ENCODE results near the gene ASRGL1.

ASRGL1 gene

DNA sequence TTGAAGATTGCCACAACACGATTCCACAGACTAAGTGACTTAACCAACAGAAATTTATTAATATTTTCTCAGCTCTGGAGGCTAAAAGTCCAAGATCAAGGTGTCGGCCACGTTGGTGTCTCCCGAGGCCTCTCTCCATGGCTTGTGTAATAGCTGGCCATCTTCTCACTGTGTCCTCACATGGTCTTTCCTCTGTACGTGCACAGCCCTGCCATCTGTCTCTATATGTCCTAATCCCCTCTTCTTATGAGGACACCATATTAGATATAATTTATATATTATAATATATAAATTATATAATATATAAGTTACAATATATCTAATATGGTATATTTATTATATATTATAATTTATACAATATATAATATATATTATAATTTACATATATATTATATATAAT, 56.5 kb downstream of the ASRGL1 start:
- no peak for DNase-seq (ENCODE audit: extremely low read depth, low read depth)
- no peak overlapping the region for H3K4me3 ChIP-seq (replicated peaks; ENCODE audit: low read depth, low read length)
- TF ChIP-seq CTCF (IDR thresholded peaks at IDR 0.05; ENCODE audit: low read depth, low read length, missing control alignments), result no peak

DNA sequence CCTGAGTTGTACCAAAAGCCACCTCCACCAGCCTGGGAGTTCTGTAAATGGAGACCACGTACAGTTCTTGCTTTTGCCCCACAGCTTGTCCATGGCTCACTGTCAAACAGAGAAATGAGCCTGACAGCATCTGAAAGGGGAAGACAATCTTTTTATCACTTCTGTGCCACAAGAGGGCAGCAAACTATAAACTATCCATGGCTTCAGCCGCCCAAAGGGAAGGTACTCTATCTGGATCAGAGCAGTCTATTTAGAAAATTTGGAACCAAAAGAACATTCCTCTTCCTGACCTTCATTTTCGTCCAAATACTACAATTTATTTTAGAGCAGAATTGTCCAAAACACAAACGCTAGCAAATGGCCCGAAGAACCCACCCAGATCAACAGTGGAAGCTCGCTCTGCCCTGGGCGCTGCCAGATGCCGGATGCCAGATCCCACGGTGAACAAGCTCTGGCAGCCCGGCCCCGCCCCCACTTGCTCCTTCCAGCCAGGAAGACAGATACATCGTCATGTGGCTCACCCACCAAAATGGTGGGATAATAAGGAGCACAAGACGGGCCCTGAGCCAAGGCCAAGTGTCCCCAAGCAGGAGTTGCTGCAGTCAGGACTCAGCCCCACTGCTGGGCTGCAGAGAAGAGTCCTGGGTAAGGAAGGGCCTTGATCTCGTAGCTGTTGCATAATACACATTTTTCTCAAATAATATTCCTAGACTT, 57.7 kb downstream of the ASRGL1 start:
- peak; percentile 60 for TF ChIP-seq CTCF (IDR thresholded peaks at IDR 0.05; ENCODE audit: low read depth, low read length, missing control alignments)

DNA sequence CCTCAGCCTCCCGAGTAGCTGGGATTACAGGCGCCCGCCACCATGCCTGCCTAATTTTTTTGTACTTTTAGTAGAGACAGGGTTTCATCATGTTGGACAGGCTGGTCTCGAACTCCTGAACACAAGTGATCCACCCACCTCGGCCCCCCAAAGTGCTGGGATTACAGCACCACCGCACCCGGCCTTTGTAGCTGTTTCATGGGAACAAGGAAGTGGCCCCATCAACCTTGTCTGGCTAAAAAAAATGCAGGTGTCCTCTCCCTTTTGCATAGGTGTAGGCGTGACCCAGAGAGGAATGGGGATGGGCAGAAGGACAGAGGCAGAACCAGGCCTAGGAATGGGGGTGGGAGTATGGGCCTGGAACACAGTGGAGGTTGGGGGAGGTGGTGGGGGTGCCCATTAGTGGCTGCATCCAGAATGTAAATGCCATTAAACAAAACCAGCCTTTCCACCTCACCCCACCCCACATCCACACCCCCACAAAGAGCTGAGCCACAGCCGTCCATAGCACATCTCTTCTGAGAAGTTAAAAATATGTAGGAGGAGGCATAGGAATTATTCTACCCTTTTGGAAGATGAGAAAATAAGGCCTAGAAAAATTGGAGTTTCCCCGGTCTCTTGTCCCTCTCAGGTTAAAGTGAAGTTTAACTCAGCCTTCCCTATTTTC, 58.8 kb downstream of the ASRGL1 start:
- DNase-seq (ENCODE audit: extremely low read depth, low read depth), result no peak
- no peak for TF ChIP-seq CTCF (IDR thresholded peaks at IDR 0.05; ENCODE audit: low read depth, low read length, missing control alignments)
- H3K4me3 ChIP-seq (replicated peaks; ENCODE audit: low read depth, low read length), result no peak overlapping the region

More for the DNA sequence above, 57.7 kb downstream of the ASRGL1 start:
- DNase-seq (ENCODE audit: extremely low read depth, low read depth), result peak; percentile 74
- H3K4me3 ChIP-seq (replicated peaks; ENCODE audit: low read depth, low read length), result peak overlapping the region; percentile 28

GRCh38 chr11:62398011-62398994, 61.1 kb downstream of the ASRGL1 start:
- no peak for DNase-seq (ENCODE audit: extremely low read depth, low read depth)
- H3K4me3 ChIP-seq (replicated peaks; ENCODE audit: low read depth, low read length), result no peak overlapping the region
- TF ChIP-seq CTCF (IDR thresholded peaks at IDR 0.05; ENCODE audit: low read depth, low read length, missing control alignments), result no peak

GRCh38 chr11:62399172-62399877, 62.1 kb downstream of the ASRGL1 start:
- DNase-seq (ENCODE audit: extremely low read depth, low read depth), result no peak
- H3K4me3 ChIP-seq (replicated peaks; ENCODE audit: low read depth, low read length), result no peak overlapping the region
- no peak for TF ChIP-seq CTCF (IDR thresholded peaks at IDR 0.05; ENCODE audit: low read depth, low read length, missing control alignments)

- H3K4me3 ChIP-seq (replicated peaks; ENCODE audit: low read depth, low read length), result no peak overlapping the region
- no peak for TF ChIP-seq CTCF (IDR thresholded peaks at IDR 0.05; ENCODE audit: low read depth, low read length, missing control alignments)
- no peak for DNase-seq (ENCODE audit: extremely low read depth, low read depth)
Observed at GRCh38 chr11:62399878-62400266, 62.6 kb downstream of the ASRGL1 start.
